HepG2 (cell line): Measurements from ENCODE around the gene ZNF491.

ENCODE experiments used
- ARID2 ChIP-seq: sonication (generic); formaldehyde crosslinking; IDR thresholded peaks from 2 replicates; pipeline ENCODE4 v1.8.1; 2022; ENCODE audit warnings: mild to moderate bottlenecking, missing genetic modification reagents, borderline replicate concordance
- FOSL1 ChIP-seq: sonication (generic); formaldehyde crosslinking; IDR thresholded peaks from 2 replicates; pipeline ENCODE4 v1.9.0; 2021; ENCODE audit warnings: missing genetic modification reagents, borderline replicate concordance
- GABPA ChIP-seq, 2 experiments: IDR thresholded peaks; 2 replicates each; pipeline ENCODE4 v1.6.1; 2011 to 2016; ENCODE audit warnings: low read depth in 2 of 2, low read length in 1 of 2, missing biosample characterization in 1 of 2, missing genetic modification characterization in 1 of 2
- HDAC2 ChIP-seq: sonication (generic); formaldehyde crosslinking; IDR thresholded peaks from 2 replicates; pipeline ENCODE4 v1.4.0; 2020; ENCODE audit warnings: missing genetic modification reagents
- NR1H2 ChIP-seq: sonication (generic); formaldehyde crosslinking; IDR thresholded peaks from 2 replicates; pipeline ENCODE4 v1.8.1; 2022; ENCODE audit warnings: low read depth, missing genetic modification reagents, borderline replicate concordance
- PHF8 ChIP-seq: sonication (generic); formaldehyde crosslinking; IDR thresholded peaks from 2 replicates; pipeline ENCODE4 v1.5.0; 2020; ENCODE audit warnings: missing genetic modification reagents
- POLR2AphosphoS5 ChIP-seq: IDR thresholded peaks from 2 replicates; pipeline ENCODE4 v1.6.1; 2012; ENCODE audit warnings: low read depth, low read length
- RBM39 ChIP-seq: fragments of 200-400 bp; formaldehyde crosslinking; IDR thresholded peaks from one replicate; pipeline ENCODE4 v1.6.1; 2018; ENCODE audit warnings: antibody characterized with exemption, mild to moderate bottlenecking, low read depth, low read length; ENCODE audit not compliant: poor library complexity, severe bottlenecking
- RORA ChIP-seq: sonication (generic); formaldehyde crosslinking; IDR thresholded peaks from 2 replicates; pipeline ENCODE4 v1.5.0; 2020; ENCODE audit warnings: mild to moderate bottlenecking, missing genetic modification reagents, moderate library complexity
- TBX3 ChIP-seq: fragments of 450-650 bp; IDR thresholded peaks from 2 replicates; pipeline ENCODE4 v1.6.1; 2017; ENCODE audit warnings: antibody characterized with exemption, mild to moderate bottlenecking, inconsistent platforms, borderline replicate concordance
- YY1 ChIP-seq: IDR thresholded peaks from 2 replicates; pipeline ENCODE4 v1.6.1; 2011; ENCODE audit warnings: low read length, low read depth, moderate library complexity, mild to moderate bottlenecking; ENCODE audit not compliant: insufficient read depth, insufficient replicate concordance
- ZNF670 ChIP-seq: sonication (generic); formaldehyde crosslinking; IDR thresholded peaks from 2 replicates; pipeline ENCODE4 v1.8.0; 2022; ENCODE audit warnings: mild to moderate bottlenecking, missing genetic modification reagents, borderline replicate concordance

- TF ChIP-seq HDAC2 (CRISPR knock-in tag) (no peak), TBX3 (no peak), YY1 (peak; percentile 32), ZNF670 (CRISPR knock-in tag) (no peak), RBM39 (peak; percentile 50), ARID2 (peak; percentile 60; the same call in 1 of the 2 replicates), POLR2AphosphoS5 (peak; percentile 75), PHF8 (CRISPR knock-in tag) (peak; percentile 91), NR1H2 (no peak), FOSL1 (no peak), RORA (CRISPR knock-in tag) (no peak), GABPA (IDR thresholded peaks at IDR 0.05; ENCODE audit: low read depth, low read length) (no peak), GABPA (CRISPR knock-in tag; IDR thresholded peaks at IDR 0.05; ENCODE audit: low read depth) (no peak)
Measured at GRCh38 chr19:11798391-11799330, at the start of gene ZNF491.
